ENCODE measurements around the gene ZNF230.

- TF ChIP-seq CTCF (IDR thresholded peaks at IDR 0.05; ENCODE audit: insufficient read depth, low read length) (no peak), SPI1 (IDR thresholded peaks at IDR 0.05; ENCODE audit: borderline replicate concordance, low read depth) (peak; percentile 67), GABPA (IDR thresholded peaks at IDR 0.05; ENCODE audit: low read depth) (peak; percentile 73)
- TF ChIP-seq, protein P1, sequence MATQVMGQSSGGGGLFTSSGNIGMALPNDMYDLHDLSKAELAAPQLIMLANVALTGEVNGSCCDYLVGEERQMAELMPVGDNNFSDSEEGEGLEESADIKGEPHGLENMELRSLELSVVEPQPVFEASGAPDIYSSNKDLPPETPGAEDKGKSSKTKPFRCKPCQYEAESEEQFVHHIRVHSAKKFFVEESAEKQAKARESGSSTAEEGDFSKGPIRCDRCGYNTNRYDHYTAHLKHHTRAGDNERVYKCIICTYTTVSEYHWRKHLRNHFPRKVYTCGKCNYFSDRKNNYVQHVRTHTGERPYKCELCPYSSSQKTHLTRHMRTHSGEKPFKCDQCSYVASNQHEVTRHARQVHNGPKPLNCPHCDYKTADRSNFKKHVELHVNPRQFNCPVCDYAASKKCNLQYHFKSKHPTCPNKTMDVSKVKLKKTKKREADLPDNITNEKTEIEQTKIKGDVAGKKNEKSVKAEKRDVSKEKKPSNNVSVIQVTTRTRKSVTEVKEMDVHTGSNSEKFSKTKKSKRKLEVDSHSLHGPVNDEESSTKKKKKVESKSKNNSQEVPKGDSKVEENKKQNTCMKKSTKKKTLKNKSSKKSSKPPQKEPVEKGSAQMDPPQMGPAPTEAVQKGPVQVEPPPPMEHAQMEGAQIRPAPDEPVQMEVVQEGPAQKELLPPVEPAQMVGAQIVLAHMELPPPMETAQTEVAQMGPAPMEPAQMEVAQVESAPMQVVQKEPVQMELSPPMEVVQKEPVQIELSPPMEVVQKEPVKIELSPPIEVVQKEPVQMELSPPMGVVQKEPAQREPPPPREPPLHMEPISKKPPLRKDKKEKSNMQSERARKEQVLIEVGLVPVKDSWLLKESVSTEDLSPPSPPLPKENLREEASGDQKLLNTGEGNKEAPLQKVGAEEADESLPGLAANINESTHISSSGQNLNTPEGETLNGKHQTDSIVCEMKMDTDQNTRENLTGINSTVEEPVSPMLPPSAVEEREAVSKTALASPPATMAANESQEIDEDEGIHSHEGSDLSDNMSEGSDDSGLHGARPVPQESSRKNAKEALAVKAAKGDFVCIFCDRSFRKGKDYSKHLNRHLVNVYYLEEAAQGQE (IDR thresholded peaks at IDR 0.05; ENCODE audit: insufficient replicate concordance, low read depth), result peak; percentile 44
Observed at GRCh38 chr19:44051650-44052402, 49.1 kb downstream of the ZNF230 start, which contains the start of gene ZNF223.

Measured in HL-60 (cell line).